ENCODE data around the gene LGR4. TPM values are rescaled to one million over a fixed set of nuclear protein-coding genes. Genes with fewer than 3 reads are reported as not detected.

The LGR4 gene
- polyA plus RNA-seq, 1 experiment = 5.8 TPM

- no peaks in the 10 kb centered on the region for H3K9me3 ChIP-seq (ENCODE audit: control insufficient read depth, insufficient read depth, low read length)
- DNase-seq (ENCODE audit: low read depth, low spot score) = no peak
- CTCF ChIA-PET = no interaction called here
- H3K4me3 ChIP-seq (ENCODE audit: low read depth, low read length) = no peak overlapping the region
- no peak overlapping the region for H3K27ac ChIP-seq (ENCODE audit: low read depth, low read length)
- H3K27me3 ChIP-seq (ENCODE audit: control insufficient read depth, insufficient read depth, low read length) = no peaks in the 10 kb centered on the region
- POLR2A ChIA-PET = no interaction called here
- TF ChIP-seq CTCF (IDR thresholded peaks at IDR 0.05; ENCODE audit: low read depth, low read length) = no peak
These were observed 5.2 kb downstream of the LGR4 start for GRCh38 chr11:27467181-27467913.

GRCh38 chr11:27466363-27466762, 6.2 kb downstream of the LGR4 start:
- ChIA-PET POLR2A (no interaction called here), CTCF (interaction anchor here (3.0 kb wide), 1 partner anchor 19 kb away, joined by 10 read pairs; no protein-coding TSS in a partner anchor)
- no peak for TF ChIP-seq CTCF (IDR thresholded peaks at IDR 0.05; ENCODE audit: low read depth, low read length)
- H3K9me3 ChIP-seq (ENCODE audit: control insufficient read depth, insufficient read depth, low read length) = no peaks in the 10 kb centered on the region
- no peak overlapping the region for H3K4me3 ChIP-seq (ENCODE audit: low read depth, low read length)
- no peak overlapping the region for H3K27ac ChIP-seq (ENCODE audit: low read depth, low read length)
- DNase-seq (ENCODE audit: low read depth, low spot score) = no peak
- H3K27me3 ChIP-seq (ENCODE audit: control insufficient read depth, insufficient read depth, low read length) = no peaks in the 10 kb centered on the region

GRCh38 chr11:27465629-27466028, 7.0 kb downstream of the LGR4 start:
- H3K27me3 ChIP-seq (ENCODE audit: control insufficient read depth, insufficient read depth, low read length) = no peaks in the 10 kb centered on the region
- CTCF ChIA-PET = interaction anchor here (1.1 to 3.0 kb wide), 2 partner anchors 20 to 307 kb away, joined by 3 to 10 read pairs; no protein-coding TSS in a partner anchor
- H3K4me3 ChIP-seq (ENCODE audit: low read depth, low read length) = no peak overlapping the region
- TF ChIP-seq CTCF (IDR thresholded peaks at IDR 0.05; ENCODE audit: low read depth, low read length) = no peak
- POLR2A ChIA-PET = no interaction called here
- H3K9me3 ChIP-seq (ENCODE audit: control insufficient read depth, insufficient read depth, low read length) = no peaks in the 10 kb centered on the region
- DNase-seq (ENCODE audit: low read depth, low spot score) = no peak
- no peak overlapping the region for H3K27ac ChIP-seq (ENCODE audit: low read depth, low read length)

- ChIA-PET CTCF (interaction anchor here (0.6 to 3.0 kb wide), 5 partner anchors 8 to 428 kb away, joined by 3 to 10 read pairs (median 4); partner anchors contain the start of gene LGR4), POLR2A (interaction anchor here (0.6 to 1.1 kb wide), 2 partner anchors 42 to 1204 kb away, joined by 3 read pairs; no protein-coding TSS in a partner anchor)
- H3K27me3 ChIP-seq (ENCODE audit: control insufficient read depth, insufficient read depth, low read length) = no peaks in the 10 kb centered on the region
- DNase-seq (ENCODE audit: low read depth, low spot score) = no peak
- TF ChIP-seq CTCF (IDR thresholded peaks at IDR 0.05; ENCODE audit: low read depth, low read length) = no peak
- H3K27ac ChIP-seq (ENCODE audit: low read depth, low read length) = no peak overlapping the region
- no peak overlapping the region for H3K4me3 ChIP-seq (ENCODE audit: low read depth, low read length)
- H3K9me3 ChIP-seq (ENCODE audit: control insufficient read depth, insufficient read depth, low read length) = no peaks in the 10 kb centered on the region
These were observed 7.7 kb downstream of the LGR4 start for GRCh38 chr11:27464909-27465308.

- H3K9me3 ChIP-seq (ENCODE audit: control insufficient read depth, insufficient read depth, low read length) = no peaks in the 10 kb centered on the region
- POLR2A ChIA-PET = interaction anchor here (0.6 to 1.1 kb wide), 2 partner anchors 41 to 1204 kb away, joined by 3 read pairs; no protein-coding TSS in a partner anchor
- no peak for TF ChIP-seq CTCF (IDR thresholded peaks at IDR 0.05; ENCODE audit: low read depth, low read length)
- CTCF ChIA-PET = interaction anchor here (1.0 to 3.0 kb wide), 3 partner anchors 8 to 168 kb away, joined by 4 to 10 read pairs (median 4); partner anchors contain the start of gene LGR4
- H3K4me3 ChIP-seq (ENCODE audit: low read depth, low read length) = no peak overlapping the region
- no peak overlapping the region for H3K27ac ChIP-seq (ENCODE audit: low read depth, low read length)
- no peaks in the 10 kb centered on the region for H3K27me3 ChIP-seq (ENCODE audit: control insufficient read depth, insufficient read depth, low read length)
- DNase-seq (ENCODE audit: low read depth, low spot score) = no peak
These were observed 8.3 kb downstream of the LGR4 start for GRCh38 chr11:27464289-27464696.

All from AG04450 (cell line).